HAP-1 (cell line): ENCODE results near the gene KIF5C.

Source experiments
- DNase-seq, 2 experiments: peaks; one replicate each; pipeline ENCODE4 v3.0.0-alpha.2; 2016 to 2020; ENCODE audit warnings: low spot score in 2 of 2
- H3K27me3 ChIP-seq: fragments of 250-450 bp; sonication (Bioruptor Pico); 2 replicates; pipeline ENCODE4 v1.5.1; 2020; ENCODE audit warnings: low read depth, mild to moderate bottlenecking, moderate library complexity
- H3K36me3 ChIP-seq: fragments of 250-450 bp; sonication (Bioruptor Pico); replicated peaks from 2 replicates; pipeline ENCODE4 v1.5.1; 2020; ENCODE audit warnings: mild to moderate bottlenecking
- H3K4me1 ChIP-seq: fragments of 250-450 bp; sonication (Bioruptor Pico); 2 replicates; pipeline ENCODE4 v1.5.1; 2020; ENCODE audit warnings: mild to moderate bottlenecking
- H3K4me3 ChIP-seq: fragments of 250-450 bp; sonication (Bioruptor Pico); 2 replicates; pipeline ENCODE4 v1.5.1; 2020; ENCODE audit warnings: mild to moderate bottlenecking, moderate library complexity
- H3K9me3 ChIP-seq: fragments of 250-450 bp; sonication (Bioruptor Pico); 2 replicates; pipeline ENCODE4 v1.5.1; 2020; ENCODE audit warnings: mild to moderate bottlenecking, moderate library complexity
- in situ Hi-C: fragments of 300-500 bp; cut with MboI; formaldehyde crosslinking; loops from 3 replicates; pipeline ENCODE4 v1.14.3; 2020; ENCODE audit warnings: low sequenced_read_pairs, inconsistent platforms, mixed read lengths

The KIF5C gene

DNA sequence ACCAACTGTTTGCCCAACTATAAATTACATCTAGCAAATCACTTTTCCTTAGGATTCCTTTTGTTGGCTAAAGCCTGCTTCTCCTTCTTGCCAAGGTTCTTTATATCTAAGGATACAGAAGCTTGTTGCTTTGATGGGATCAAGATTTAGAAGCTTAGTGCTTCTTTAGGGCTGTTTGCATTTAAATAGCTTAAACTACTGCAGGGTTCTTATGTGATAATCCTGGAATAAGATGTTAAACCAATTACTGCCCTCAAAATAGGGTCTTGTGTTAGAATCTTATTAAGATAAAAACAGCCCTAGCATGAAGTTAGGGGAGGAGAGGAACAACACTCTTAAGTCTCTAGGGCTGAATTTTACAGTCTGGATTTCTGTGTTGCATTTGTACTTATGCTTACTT, 64.2 kb downstream of the KIF5C start:
- H3K9me3 ChIP-seq = no peaks in the 10 kb centered on the region
- DNase-seq = peak in 1 of 2 experiments; percentile 97
- H3K36me3 ChIP-seq = peaks cover 5% of the 10 kb centered on the region; the same call in 1 of the 2 replicates

DNA sequence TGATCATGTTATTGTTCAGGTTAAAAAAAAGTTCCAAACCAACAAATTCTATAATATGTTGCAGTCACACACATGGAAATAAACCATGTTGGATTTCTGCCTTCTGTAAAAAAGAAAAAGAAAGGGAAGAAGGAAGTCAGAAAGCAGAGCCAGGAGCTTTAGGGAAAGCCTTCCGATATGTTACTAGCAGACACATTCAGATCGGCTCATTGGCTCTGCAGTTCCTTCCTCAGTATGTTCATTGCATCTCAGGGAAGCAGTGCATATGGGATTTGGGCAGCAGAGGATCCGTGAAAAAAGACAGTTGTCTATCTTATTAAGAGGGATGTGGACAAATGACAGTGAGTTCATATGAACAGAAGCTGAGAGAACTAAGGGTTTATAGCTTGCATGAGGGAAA, 68.1 kb downstream of the KIF5C start:
- in situ Hi-C loops = no loop called here
- Histone ChIP-seq H3K4me1 (peaks cover 7% of the 10 kb centered on the region), H3K27me3 (peaks cover 2% of the 10 kb centered on the region), H3K9me3 (no peaks in the 10 kb centered on the region), H3K4me3 (no peak overlapping the region), H3K36me3 (peaks cover 4% of the 10 kb centered on the region; the same call in 1 of the 2 replicates)
- no peak for DNase-seq

More for the DNA sequence above, 64.2 kb downstream of the KIF5C start:
- in situ Hi-C loops = loop anchor here (5.0 kb wide), 1 partner anchor 38 kb away; no protein-coding TSS in a partner anchor
- Histone ChIP-seq H3K27me3 (peaks cover 10% of the 10 kb centered on the region), H3K4me1 (peaks cover 7% of the 10 kb centered on the region), H3K4me3 (no peak overlapping the region)

DNA sequence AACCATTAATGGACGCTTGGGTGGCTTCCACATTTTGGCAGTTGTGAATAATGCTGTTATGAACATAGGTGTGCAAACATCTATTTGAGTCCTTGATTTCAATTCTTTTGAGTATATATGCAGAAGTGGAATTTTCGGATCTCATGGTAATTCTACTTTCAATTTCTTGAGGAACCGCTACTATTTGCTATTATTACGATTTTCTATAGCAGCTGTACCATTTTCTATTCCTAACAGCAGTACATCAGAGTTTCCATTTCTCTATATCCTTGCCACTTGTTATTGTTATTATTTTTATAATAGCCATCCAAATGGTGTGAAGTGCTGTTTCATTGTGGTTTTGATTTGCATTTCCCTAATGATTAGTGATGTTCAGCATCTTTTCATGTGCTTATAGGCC, 69.5 kb downstream of the KIF5C start:
- Histone ChIP-seq H3K4me1 (peaks cover 3% of the 10 kb centered on the region), H3K9me3 (no peaks in the 10 kb centered on the region), H3K36me3 (peaks cover 4% of the 10 kb centered on the region; the same call in 1 of the 2 replicates), H3K27me3 (no peaks in the 10 kb centered on the region), H3K4me3 (no peak overlapping the region)
- in situ Hi-C loops = no loop called here
- DNase-seq = no peak

DNA sequence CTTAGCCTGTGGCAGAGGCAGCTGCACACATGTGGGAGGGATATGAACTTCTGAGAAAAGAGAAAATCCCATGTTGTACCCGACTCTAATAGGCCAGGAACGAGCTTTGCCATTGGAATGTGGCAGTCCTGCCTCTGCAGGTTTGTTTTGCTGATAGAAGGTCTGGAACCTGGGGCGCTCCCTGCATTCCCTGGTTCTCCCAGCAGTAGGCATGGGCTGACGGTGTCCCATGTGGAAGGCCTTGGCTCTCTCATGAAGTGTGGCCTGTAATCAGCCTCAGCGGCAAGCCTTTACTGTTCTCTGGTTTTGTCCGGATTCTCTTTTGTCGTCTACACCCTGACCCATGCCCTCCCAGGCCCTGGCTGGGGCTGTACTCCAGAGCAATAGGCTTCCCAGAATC, 72.3 kb downstream of the KIF5C start:
- H3K27me3 ChIP-seq = no peaks in the 10 kb centered on the region
- H3K4me1 ChIP-seq = no peaks in the 10 kb centered on the region
- H3K4me3 ChIP-seq = no peak overlapping the region
- in situ Hi-C loops = no loop called here
- no peaks in the 10 kb centered on the region for H3K9me3 ChIP-seq
- H3K36me3 ChIP-seq = peaks cover 18% of the 10 kb centered on the region; the same call in 1 of the 2 replicates
- no peak for DNase-seq

DNA sequence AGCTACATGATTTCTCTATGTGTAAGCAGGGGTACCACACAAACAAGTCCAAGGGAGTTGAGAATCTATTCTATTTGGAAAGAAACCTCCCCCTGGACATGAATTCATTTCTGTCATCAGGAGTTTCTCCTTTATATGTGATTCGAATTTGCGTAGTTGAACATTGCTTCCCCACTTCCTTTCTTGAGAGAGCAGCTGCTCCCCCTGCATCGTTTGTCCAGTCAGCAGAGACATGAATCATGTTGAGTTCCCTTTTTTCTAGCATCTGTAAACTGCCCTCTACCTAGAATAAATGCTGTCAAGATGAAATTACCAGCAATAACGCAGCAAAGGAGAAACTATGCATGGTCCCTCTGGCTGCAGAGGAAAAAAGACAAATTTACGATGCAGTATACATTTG, 73.8 kb downstream of the KIF5C start:
- DNase-seq = no peak
- in situ Hi-C loops = no loop called here
- H3K4me3 ChIP-seq = no peak overlapping the region
- peaks cover 25% of the 10 kb centered on the region for H3K36me3 ChIP-seq
- no peaks in the 10 kb centered on the region for H3K4me1 ChIP-seq
- no peaks in the 10 kb centered on the region for H3K27me3 ChIP-seq
- no peaks in the 10 kb centered on the region for H3K9me3 ChIP-seq

DNA sequence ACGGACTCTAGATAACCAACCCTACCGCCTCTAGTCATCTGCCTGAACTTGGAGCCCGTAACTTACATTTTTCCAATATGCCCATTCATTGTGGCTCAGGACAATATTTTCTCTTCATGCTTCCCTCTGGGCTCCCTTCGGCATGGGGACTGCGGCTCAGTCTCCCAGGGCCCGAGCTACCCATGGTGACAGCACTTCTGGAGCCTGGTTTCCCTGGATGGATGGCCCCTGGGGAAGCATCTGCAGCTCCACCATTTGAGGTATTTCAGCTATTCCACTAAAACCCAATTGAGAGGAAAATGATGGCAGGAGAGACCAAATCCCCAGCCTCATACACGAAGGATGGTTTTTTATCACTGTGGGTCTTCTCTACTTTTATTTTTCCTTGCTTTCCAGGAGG, 74.3 kb downstream of the KIF5C start:
- DNase-seq = no peak
- Histone ChIP-seq H3K4me3 (no peak overlapping the region), H3K36me3 (peaks cover 25% of the 10 kb centered on the region), H3K4me1 (no peaks in the 10 kb centered on the region), H3K27me3 (no peaks in the 10 kb centered on the region), H3K9me3 (no peaks in the 10 kb centered on the region)
- in situ Hi-C loops = no loop called here

DNA sequence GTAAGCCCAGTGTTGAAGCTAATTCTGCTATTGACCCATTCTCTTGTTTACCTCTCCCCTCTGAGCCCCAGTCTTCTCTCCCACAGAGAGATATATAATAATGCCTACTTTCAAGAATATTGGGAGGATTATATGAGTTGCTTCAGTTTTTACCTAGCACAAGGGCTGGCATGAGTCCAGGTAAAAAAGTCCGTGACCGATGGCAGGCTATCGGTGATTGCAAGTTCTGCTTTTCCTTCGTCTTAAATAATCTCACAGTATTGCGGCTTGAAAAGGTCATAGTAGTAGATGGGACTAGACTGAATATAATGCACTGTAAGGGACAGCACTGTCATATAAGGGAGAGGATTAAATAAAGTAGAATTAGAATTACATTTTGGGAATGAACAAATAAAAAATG, 77.6 kb downstream of the KIF5C start:
- H3K9me3 ChIP-seq = no peaks in the 10 kb centered on the region
- DNase-seq = no peak
- H3K36me3 ChIP-seq = peaks cover 26% of the 10 kb centered on the region
- H3K4me1 ChIP-seq = no peaks in the 10 kb centered on the region
- no peaks in the 10 kb centered on the region for H3K27me3 ChIP-seq
- no peak overlapping the region for H3K4me3 ChIP-seq
- in situ Hi-C loops = no loop called here

DNA sequence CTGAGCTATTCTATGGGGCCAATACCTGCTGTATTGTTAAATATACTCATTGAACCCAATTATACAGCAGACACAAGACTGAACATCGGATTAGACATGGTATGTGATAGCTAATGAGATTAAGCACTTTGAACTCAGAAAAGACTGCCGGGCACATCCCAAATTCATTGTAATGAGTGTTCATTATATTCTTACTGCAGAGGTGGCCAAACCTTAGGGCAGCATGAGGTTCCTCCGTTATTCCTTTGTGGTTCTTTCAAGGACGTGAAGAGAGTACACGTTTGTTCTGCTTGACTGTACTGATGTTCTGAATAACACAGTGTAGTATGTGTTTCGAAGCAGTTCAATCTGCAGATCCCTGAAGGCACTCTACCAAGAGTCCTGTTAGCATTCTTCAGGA, 78.4 kb downstream of the KIF5C start:
- in situ Hi-C loops = no loop called here
- DNase-seq = no peak
- no peaks in the 10 kb centered on the region for H3K9me3 ChIP-seq
- H3K4me3 ChIP-seq = no peak overlapping the region
- H3K27me3 ChIP-seq = no peaks in the 10 kb centered on the region
- H3K4me1 ChIP-seq = no peaks in the 10 kb centered on the region
- H3K36me3 ChIP-seq = peaks cover 26% of the 10 kb centered on the region

DNA sequence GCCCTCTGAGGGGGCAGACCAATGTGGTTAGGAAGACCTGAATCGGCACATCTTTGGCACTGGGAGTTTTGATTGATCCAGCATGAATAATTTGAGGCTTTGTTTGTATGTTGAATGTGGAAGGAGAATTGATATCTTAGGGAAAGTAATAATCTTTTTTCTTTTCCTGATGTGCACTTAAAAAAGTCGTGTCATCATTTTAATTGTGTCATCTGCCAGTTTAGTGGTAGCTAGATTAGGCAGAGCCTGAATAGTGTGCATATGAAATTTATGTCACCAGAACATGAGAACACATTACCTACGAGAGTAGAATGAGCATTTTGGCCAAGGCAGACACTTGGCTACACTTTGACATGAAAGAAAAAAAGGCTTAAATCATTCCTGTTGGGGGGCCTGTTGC, 79.5 kb downstream of the KIF5C start:
- DNase-seq = no peak
- in situ Hi-C loops = no loop called here
- peaks cover 26% of the 10 kb centered on the region for H3K36me3 ChIP-seq

DNA sequence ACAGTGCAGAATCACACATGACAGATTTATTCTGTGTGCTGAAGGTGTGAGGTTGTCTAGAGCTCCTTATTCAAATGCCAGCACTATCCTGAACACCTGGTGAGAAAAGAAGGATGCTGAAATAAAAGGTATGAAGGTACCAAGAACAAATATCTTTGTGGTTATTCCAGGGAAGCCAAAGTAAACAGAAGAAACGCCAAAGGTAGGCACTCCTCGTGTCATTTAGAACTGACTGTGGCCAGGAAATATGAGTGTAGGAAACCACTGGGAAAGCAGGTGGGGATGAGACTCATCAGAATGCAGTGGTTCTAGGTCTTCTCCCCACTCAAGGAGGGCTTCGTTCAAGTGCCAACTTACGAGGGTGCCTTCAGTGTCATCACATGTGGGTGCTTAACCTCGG, 80.8 kb downstream of the KIF5C start:
- no peaks in the 10 kb centered on the region for H3K9me3 ChIP-seq
- peaks cover 22% of the 10 kb centered on the region for H3K36me3 ChIP-seq
- H3K4me3 ChIP-seq = no peak overlapping the region
- no peak for DNase-seq
- H3K27me3 ChIP-seq = no peaks in the 10 kb centered on the region
- in situ Hi-C loops = no loop called here
- no peaks in the 10 kb centered on the region for H3K4me1 ChIP-seq

More for the DNA sequence above, 79.5 kb downstream of the KIF5C start:
- Histone ChIP-seq H3K4me3 (no peak overlapping the region), H3K9me3 (no peaks in the 10 kb centered on the region), H3K27me3 (no peaks in the 10 kb centered on the region), H3K4me1 (no peaks in the 10 kb centered on the region)

DNA sequence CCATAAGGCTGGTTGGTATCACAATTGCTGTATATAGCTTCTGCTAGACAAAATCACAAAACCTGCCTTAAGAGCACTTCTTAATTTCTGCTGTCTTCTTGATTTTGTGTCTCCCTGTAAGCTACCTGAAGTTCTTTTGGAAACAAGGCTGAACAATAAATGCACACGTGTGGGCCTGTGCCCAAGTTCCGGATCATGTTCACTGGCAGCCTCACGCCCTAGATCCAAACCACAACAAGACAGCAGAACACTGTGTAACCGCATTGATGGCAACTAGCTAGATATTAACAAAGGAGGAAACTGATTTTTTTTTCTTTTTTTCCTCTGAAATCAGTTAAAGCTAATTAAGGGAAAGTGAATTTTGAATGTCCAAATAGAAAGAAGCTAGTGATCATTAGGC, 82.0 kb downstream of the KIF5C start:
- no peaks in the 10 kb centered on the region for H3K9me3 ChIP-seq
- no peaks in the 10 kb centered on the region for H3K4me1 ChIP-seq
- peaks cover 19% of the 10 kb centered on the region for H3K36me3 ChIP-seq
- in situ Hi-C loops = no loop called here
- no peak for DNase-seq
- H3K4me3 ChIP-seq = no peak overlapping the region
- H3K27me3 ChIP-seq = no peaks in the 10 kb centered on the region

DNA sequence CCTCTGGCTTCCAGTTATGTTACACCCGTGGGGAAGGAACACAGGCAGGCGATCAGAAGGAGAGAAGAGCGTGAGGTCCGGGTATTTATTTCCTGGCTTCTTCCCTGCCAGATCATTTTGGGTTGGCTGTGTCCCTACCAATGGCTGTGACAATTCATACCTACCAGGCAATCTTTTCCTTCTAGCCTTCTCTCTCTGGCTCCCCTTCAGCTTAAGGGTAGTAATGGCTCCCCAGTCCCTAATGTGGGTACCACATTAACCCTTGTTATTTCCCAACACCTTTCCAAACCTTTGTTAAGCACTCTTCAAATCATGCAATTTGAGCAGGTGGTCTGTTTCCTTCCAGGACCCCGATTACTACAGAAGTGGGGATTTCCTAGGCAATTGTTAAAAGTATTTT, 84.7 kb downstream of the KIF5C start:
- no peaks in the 10 kb centered on the region for H3K27me3 ChIP-seq
- DNase-seq = no peak
- peaks cover 9% of the 10 kb centered on the region for H3K36me3 ChIP-seq
- no peaks in the 10 kb centered on the region for H3K9me3 ChIP-seq
- no peak overlapping the region for H3K4me3 ChIP-seq
- in situ Hi-C loops = no loop called here
- H3K4me1 ChIP-seq = no peaks in the 10 kb centered on the region

DNA sequence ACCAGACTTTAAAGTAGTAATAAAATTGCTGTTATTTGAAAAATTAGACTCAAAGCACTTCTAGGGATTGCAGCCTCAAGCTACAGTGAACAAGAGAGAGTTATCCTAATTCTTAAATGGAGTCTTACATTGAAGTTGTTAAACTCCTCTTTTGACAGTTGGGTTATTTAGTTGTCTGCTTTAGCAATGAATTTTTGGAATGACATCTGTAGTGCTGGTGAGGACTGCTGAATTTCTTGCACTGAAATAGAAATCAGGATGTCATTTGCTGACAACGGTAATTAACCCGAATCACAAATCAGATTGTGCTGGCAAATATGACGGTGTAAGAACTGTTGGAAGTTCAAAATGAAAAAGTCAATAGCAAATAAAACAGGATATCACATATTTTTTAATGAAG, 85.5 kb downstream of the KIF5C start:
- H3K4me3 ChIP-seq = no peak overlapping the region
- no peaks in the 10 kb centered on the region for H3K9me3 ChIP-seq
- in situ Hi-C loops = no loop called here
- H3K4me1 ChIP-seq = no peaks in the 10 kb centered on the region
- H3K27me3 ChIP-seq = no peaks in the 10 kb centered on the region
- DNase-seq = no peak
- peaks cover 9% of the 10 kb centered on the region for H3K36me3 ChIP-seq

DNA sequence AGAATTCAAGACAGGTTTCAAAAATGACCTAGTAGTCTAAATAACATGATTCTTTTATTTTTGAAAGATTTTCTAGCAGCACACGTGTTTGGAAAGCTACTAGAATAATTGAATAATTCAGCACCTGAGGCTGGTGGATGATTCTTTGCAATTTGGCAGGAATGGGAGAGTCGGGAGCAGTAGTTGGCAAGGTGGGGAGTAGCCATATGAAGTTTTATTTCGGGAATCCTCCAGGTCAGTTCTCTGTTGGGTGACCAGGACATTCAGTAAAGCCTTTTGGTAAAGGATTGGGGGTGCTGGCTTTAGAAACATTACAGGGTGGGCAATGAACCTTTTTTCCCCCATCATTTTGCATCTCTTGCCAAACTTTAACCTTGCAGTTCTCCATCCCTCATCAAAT, 88.4 kb downstream of the KIF5C start:
- peaks cover 3% of the 10 kb centered on the region; the same call in 1 of the 2 replicates for H3K36me3 ChIP-seq
- no peaks in the 10 kb centered on the region for H3K9me3 ChIP-seq
- H3K27me3 ChIP-seq = no peaks in the 10 kb centered on the region
- no peak for DNase-seq
- no peak overlapping the region for H3K4me3 ChIP-seq
- H3K4me1 ChIP-seq = peaks cover 9% of the 10 kb centered on the region
- in situ Hi-C loops = no loop called here
